GM21529 (cell line): ENCODE measurements around the gene HSD17B7.
"Not testable (repeated sequence)": the region's sequence is repeated elsewhere in the genome, so short reads cannot be mapped to it uniquely, and the experiment has no call there.

Experiments used
- ATAC-seq: cut with Tn5 transposase; IDR thresholded peaks from one replicate; pipeline ENCODE4 v1.9.1; 2021; ENCODE audit not compliant: unreplicated experiment

The HSD17B7 gene

GRCh38 chr1:162807503-162807902 is 17.0 kb downstream of the HSD17B7 start:
- ATAC-seq, result not testable (repeated sequence)

- not testable (repeated sequence) for ATAC-seq
Measured at GRCh38 chr1:162812357-162812756, 21.9 kb downstream of the HSD17B7 start.

- not testable (repeated sequence) for ATAC-seq
Measured at GRCh38 chr1:162818136-162818535, 27.6 kb downstream of the HSD17B7 start.

GRCh38 chr1:162818666-162819065 is 28.2 kb downstream of the HSD17B7 start:
- not testable (repeated sequence) for ATAC-seq

GRCh38 chr1:162822391-162823200 is 32.1 kb downstream of the HSD17B7 start:
- no peak for ATAC-seq

GRCh38 chr1:162823231-162823630 is 32.7 kb downstream of the HSD17B7 start:
- ATAC-seq, result no peak

- ATAC-seq, result no peak
Measured at GRCh38 chr1:162823771-162824525, 33.4 kb downstream of the HSD17B7 start.

- no peak for ATAC-seq
Measured at GRCh38 chr1:162829268-162829667, 38.8 kb downstream of the HSD17B7 start.

GRCh38 chr1:162832470-162832869 is 42.0 kb downstream of the HSD17B7 start:
- no peak for ATAC-seq

- peak; percentile 94 for ATAC-seq
Measured at GRCh38 chr1:162835157-162835899, 44.8 kb downstream of the HSD17B7 start.

GRCh38 chr1:162838863-162839262 is 48.4 kb downstream of the HSD17B7 start:
- no peak for ATAC-seq

- ATAC-seq, result no peak
Measured at GRCh38 chr1:162840250-162840839, 49.8 kb downstream of the HSD17B7 start.

- no peak for ATAC-seq
Measured at GRCh38 chr1:162844153-162844552, 53.7 kb downstream of the HSD17B7 start.

GRCh38 chr1:162846256-162847212 is 56.0 kb downstream of the HSD17B7 start:
- ATAC-seq, result no peak

- ATAC-seq, result peak; percentile 47
Measured at GRCh38 chr1:162847839-162848453, 57.4 kb downstream of the HSD17B7 start.

- ATAC-seq, result no peak
Measured at GRCh38 chr1:162849711-162850110, 59.2 kb downstream of the HSD17B7 start.

GRCh38 chr1:162851341-162851740 is 60.8 kb downstream of the HSD17B7 start:
- ATAC-seq, result no peak

- ATAC-seq, result peak; percentile 76
Measured at GRCh38 chr1:162854245-162854882, 63.9 kb downstream of the HSD17B7 start.
